Measurements from ENCODE around the gene WDR70.
"Not testable (repeated sequence)": the region's sequence is repeated elsewhere in the genome, so short reads cannot be mapped to it uniquely, and the experiment has no call there.

Gene WDR70

DNA sequence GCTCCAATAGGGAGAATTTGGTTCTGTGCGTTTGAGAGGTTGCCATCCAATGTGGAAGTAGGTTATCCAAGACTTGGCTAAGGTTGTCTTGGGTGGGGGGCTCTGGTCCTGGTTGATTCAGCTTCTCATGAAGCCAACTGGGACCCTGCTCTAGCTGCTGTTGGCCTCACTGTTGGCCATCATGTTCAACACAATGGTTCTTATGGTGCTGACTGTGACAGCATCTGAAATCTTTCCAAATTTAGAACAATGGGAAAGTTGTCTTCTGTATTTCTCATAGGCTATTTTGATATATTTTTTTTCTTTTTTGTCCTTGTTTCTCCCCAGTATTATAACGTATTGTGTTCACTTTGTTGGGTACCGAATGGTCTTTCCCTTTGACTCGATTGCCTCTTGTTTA, 388.8 kb downstream of the WDR70 start:
- DNase-seq (ENCODE audit: low spot score) = no peak

DNA sequence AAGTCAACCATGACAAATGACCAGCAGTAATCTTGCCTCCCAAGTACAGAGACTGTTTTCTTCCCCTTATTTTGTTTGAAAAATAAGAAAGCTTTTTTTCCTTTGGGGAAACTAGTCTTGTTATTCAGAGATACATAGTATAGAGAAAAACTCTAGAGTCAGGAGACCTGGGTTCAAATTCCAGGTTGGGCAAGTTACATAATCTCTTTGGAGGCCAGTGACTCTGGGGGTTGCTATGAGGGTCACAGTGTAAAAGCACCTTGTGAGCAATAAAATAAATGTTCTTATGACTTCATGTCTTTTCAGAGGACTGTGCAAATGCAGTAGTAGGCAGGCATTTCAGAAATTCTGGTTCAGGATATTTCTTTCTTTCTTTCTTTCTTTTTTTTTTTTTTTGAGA, 389.3 kb downstream of the WDR70 start:
- DNase-seq (ENCODE audit: low spot score) = no peak

DNA sequence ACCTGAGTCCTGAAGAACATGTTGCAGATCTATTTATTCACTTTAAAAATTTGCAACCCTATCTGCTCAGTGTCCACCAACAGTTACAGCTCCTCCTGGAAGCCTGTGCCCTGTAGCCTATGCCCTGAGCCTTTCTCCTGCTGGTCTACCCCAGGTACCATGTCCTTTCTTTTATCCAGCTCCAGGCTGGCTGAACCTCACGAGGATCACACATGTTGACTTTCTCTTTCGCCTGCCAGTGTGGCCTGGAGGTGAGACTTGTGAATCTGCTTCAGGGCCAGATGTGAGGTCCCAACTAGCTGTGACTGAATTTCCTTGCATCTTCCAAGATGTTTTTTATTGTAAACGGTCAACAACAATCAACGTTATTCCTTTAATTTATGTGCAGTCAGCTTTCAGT, 390.0 kb downstream of the WDR70 start:
- DNase-seq (ENCODE audit: low spot score) = no peak

DNA sequence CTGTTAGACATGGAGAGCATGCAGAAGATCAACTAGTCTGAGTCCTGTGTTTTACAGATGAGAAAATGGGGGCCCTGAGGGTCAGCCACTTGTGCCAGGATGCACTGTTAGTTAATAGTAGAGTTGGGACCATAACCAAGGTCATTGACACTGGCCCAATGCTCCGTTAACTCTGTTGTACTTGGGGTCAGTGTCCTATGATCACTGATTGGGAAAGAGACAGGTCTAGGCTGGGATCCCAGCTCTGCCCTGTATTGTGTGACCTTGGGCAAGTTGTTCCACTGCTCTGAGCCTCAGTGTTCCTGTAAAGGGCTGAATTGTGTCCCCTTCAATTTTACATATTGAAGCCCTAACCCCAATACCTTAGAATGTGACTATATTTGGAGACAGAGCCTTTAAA, 390.7 kb downstream of the WDR70 start:
- no peak for DNase-seq (ENCODE audit: low spot score)

DNA sequence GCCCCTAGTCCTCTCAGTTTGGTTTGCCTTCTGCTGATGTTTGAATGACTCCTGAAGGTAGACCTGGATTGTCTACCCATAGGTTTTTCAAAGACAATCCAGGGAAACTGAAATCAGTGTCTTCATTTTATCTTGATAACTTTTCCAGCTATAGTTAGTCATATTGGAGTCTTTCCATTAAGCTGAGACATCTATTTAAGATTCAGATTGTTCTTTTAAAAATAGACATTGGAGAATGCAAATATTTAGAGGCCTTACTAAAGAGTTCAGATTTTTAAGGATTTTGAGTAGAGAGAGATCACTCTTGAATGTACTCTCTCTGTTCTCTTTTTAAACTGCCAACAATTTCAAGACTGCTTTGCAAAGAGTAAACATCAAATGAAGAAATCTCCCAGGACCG, 391.7 kb downstream of the WDR70 start:
- no peak for DNase-seq (ENCODE audit: low spot score)

DNA sequence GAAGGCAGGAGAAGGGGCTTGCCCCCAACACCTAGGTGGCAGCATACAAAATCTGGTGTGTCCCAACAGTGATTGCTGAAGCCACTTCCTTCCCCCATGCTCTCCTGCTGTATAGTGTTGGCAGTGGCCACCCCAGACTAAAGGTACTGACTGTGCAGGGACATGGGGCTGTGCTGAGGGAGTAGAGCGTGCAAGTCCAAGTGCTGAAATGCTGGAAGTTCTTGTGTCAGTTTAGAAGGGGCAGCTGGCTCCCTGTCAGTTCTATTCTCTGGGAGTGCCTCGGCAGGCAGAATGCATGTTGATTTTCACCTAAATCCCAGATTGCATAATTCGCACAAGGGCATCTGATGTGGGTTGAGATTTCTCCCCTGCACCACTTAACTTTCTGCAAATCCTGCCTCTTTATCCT, 392.1 kb downstream of the WDR70 start:
- DNase-seq (ENCODE audit: low spot score) = no peak

DNA sequence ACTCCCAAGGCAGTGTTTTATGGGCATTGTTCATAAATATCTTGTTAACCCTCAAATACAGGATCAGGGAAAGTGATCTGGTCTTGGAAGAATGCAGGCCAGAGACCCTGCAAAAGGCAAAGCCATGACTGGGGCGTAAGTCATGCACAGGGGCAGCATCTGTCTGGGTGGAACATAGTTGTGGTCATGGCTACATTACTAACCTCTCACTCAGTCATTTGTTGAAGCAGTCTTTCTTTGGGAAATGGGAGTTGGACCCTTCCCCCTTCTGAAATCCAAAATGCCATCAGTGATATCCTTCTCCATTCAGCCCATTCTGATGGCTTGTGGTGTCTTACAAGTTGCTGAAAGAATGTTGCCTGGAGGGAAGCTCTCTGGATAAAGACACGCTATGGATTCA, 392.6 kb downstream of the WDR70 start:
- no peak for DNase-seq (ENCODE audit: low spot score)

DNA sequence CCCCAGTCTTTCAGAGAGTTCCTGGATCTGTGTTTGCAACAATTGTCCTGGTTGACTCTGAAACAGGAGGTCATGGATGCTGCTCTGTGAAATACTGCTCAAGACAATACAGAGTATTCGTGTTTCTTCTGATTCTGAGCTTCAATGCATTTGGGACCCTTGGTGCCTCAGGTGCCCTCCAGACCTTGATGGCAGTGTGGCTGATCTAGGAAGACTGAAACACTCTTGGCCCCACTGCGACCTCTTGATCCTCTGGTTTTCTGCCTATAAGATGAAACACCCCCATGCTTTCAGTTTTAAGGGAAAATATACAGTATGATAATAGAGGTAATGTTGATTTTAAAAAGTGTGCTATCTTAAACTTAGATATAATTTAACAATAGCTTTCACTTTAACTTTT, 393.1 kb downstream of the WDR70 start:
- no peak for DNase-seq (ENCODE audit: low spot score)

DNA sequence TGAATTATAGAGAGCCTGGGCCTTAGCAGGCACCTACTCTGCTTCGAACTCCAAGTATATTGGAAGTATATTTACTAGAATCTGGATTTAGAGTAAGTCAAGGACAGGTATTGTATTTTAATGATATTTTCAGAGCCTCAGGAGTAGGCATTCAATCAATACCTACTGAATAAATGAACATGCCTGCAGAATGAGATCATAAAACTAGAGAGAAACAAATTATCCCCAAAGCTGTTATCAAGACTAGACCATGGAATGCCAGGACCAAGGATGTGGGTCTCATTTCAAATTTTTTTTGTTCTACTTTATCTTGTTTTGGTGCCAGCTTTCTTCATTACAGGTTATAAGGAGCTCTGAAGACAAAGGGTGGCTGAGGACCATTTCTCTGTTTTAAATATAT, 394.7 kb downstream of the WDR70 start:
- DNase-seq (ENCODE audit: low spot score) = no peak

DNA sequence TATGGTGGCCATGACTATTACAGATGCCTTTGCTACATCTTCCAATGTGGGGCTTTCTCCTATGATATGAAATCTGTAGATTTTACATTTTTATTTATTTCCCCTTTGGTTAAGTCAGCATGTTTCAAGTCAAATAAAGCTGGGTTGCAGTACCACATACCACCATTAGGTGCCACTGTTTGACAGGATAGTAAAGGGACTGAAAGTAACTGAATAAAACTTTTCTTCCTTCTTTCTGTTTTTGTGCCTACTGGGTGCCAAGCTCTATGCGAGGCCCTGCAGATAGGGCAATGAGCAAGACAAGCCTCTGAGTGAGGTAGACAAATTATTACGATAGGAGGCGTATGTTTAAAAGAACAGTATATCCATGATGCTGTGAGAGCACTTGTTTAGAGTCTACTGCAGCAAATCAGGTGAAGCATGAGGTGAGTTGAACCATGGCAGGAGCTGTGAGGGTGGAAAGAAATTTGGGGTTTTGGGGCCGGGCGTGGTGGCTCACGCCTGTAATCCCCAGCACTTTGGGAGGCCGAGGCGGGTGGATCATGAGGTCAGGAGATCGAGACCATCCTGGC, 395.9 kb downstream of the WDR70 start:
- peak; percentile 9 for DNase-seq (ENCODE audit: low spot score)

DNA sequence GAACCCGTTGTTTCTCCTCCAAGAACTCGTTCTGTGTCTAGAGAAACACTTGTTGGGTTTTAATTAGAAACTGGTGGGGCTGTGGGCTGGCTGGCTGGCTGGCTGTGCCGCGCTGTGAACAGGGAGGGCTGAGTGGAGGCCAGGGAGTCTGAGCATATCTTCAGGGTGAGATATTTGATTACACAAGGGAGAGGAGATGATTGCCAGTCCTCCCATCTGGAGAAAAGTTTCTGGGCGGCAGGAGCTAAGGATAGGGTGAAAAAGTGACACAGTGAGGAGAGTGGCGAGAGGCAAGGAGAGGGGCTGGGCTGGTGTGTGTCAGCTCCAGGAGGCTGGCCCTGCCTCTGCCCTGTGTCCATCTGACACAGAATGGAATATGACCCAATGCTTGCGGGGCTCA, 397.7 kb downstream of the WDR70 start:
- DNase-seq (ENCODE audit: low spot score) = no peak

DNA sequence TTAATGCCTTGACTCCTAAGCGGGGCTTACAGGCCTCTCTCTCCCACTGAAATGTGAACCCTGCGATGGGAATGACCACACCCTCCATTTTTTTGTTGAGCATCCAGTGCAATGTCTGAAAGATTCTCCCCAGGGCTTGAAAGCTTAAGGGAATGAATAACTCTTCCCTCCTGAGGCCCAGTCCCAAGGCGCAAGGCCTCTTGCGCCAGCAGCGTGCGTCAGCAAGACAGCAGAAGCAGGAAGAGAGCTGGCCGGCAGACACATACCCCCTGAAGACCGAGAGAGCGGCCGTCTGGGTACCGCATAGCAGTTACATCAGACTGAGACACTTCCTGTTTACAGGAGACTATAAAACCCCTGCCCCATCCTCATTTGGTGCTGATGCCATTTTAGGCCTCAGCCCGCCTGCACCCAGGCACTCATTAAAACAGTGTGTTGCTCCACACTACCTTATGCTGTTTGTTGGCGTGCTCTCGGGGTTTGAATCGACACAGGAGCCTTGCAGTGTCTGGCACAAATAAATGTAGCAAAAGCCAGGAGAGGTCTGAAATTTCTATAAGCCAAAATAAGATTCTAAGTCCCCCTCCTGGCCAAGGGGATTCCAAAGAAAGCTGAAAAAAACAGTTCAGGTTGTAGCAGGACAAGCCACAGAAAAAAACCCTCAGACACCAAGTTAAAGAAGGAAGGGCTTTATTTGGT, 398.5 kb downstream of the WDR70 start:
- DNase-seq (ENCODE audit: low spot score) = no peak

DNA sequence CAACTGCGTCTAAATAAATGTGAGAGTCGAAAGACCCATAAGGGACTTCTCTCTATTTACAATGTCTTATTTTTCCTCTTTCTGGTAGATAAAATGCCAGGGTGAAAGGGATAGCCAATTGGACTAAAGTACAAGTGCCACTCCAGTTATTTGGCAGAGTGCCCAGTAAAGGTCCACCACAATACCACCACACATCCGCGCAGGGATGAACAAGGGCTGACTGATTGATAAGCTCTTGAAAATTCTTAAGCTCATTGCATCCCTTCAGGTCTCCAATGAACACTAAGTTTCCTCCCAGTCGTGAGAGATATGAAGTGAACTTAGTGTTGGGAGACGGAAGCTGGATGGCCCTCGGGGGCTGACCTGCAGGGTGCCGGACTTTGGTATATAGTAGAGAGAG, 402.3 kb downstream of the WDR70 start:
- not testable (repeated sequence) for DNase-seq (ENCODE audit: low spot score)

DNA sequence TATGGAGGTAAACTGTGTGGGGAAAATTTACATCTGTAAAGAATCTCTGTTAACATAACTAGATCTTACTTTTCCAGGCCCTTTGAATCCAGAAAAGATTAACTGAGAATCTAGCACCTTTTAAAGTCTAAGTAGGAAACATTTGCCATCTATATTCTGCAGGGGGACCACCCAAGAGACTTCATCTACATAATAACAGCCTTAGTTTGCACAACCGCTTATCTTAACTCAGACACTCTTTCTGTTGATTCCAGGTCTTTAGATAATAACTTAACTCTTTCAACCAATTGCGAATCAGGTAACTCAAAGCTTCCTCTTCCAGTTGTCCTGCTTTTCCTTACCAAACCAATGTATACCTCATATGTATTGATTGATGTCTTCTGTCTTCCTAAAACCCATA, 407.3 kb downstream of the WDR70 start:
- no peak for DNase-seq (ENCODE audit: low spot score)

DNA sequence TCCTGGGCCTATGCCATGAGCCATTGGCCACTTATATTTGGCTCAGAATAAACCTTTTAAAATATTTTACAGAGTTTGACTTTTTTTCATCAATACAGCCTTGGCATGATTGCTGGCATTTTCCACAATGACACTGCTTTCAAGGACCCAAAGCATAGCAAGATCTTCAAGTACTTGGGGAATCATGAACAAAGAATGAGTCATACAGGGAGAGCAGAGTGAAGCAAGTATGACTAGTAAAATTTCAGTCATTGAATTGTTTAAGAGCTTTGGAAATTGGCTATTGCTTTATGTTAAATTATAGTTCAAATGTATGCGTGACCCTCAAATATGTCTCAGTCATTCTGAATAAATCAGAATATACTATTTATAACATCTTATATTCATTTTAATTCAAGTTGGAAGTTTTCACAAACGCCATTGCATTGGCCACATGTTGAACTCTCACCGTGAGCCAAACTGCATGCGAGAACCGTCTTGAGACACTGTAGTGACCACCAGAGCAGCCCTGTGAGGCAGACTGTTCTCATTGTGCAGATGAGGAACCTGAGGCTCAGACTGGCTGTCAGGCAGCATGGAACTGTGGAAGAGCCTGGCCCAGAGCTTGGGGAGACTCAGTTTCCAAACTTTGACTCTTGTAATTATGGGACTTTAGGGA, 407.9 kb downstream of the WDR70 start:
- no peak for DNase-seq (ENCODE audit: low spot score)

DNA sequence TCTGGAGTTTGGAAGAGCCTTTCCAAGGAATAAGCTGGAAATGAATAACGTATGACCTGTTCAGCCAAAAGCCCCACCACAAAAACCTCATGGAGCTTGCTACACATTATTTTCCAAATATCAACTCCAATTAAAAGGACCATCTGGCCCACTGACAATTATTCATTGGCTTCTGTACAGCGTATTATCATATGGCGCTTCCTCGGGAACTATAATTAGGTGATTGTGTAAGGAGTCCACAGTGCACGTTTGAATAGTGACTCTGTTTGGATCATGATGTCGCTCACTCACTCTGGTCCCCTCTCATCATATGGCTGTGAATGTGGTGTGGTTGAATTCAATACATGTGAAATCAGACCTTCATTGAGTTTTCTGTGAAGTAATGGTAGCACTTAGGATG, 408.6 kb downstream of the WDR70 start:
- no peak for DNase-seq (ENCODE audit: low spot score)

DNA sequence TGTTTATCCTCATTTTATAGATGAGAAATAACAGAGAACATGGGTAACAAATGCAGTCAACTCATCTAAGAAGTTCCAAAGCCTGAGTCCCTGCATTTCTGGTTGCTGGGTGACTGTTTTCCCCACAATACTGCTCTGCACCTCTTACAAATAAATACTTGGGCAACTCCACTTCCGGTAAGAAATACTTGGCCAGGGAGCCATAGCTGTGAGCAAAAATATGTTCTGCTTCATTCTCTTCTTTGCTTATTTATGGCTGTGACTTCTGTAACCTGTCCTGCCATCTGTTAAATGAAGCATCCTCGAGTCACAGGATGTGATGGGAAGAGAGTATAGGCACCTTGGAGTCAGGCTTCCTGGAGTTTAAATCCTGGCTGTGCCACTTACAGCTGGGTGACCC, 410.9 kb downstream of the WDR70 start:
- no peak for DNase-seq (ENCODE audit: low spot score)

DNA sequence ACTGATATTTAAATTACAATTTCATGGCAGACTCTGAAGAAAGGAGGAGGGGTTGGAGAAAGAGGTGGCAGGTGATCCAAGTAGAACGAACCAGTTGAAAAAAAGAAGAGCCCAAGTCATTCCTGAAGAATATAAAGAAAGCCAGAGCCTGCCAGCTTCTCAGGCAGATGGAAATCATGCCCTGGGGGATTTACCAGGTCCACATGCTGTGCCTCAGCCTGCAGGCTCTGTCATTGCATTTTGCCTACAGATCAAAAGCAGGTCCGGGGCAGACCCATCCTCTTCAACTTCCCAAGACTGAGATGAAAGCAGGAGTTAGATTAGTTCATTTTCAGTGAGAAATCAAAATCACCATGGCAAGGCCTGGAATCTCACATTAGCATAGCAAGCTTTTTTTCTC, 412.2 kb downstream of the WDR70 start:
- no peak for DNase-seq (ENCODE audit: low spot score)

DNA sequence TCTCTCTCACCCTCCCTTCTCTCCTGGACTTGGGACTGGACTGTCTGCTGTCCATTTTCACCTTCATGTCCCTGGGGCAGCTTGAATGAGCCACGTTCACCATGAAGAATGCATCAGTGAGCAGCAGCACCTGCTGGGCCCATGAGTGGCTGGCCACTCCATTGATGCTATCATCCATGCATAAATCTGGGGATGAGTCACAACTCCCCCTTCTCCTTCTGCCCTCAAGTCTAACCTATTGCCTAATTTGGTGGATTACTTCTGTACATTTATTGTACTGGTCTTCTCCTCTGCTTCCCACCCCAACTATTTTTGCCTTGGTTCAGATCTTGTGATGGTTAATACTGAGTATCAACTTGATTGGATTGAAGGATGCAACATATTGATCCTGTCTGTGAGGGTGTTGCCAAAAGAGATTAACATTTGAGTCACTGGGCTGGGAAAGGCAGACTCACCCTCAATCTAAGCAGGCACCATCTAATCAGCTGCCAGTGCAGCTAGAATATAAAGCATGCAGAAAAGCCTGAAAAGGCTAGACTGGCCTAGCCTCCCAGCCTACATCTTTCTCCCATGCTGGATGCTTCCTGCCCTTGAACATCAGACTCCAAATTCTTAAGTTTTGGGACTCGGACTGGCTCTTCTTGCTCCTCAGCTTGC, 414.0 kb downstream of the WDR70 start:
- no peak for DNase-seq (ENCODE audit: low spot score)

DNA sequence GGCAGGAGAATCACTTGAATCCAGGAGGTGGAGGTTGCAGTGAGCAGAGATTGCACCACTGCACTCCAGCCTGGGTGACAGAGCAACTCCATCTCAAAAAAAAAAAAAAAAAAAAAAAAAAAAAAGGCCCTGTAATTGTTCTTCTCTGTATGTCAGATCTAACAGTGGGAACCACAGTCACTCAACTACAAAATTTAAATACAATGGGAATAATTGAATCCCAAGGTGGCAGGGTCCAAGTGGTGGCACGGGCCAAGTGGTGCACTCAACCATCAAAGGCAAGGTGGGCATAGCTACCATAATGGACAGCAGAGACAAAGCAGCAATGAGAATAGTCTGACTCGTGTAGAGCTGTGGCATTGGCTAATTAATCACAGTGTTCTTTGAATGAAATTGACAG, 416.2 kb downstream of the WDR70 start:
- not testable (repeated sequence) for DNase-seq (ENCODE audit: low spot score)

DNA sequence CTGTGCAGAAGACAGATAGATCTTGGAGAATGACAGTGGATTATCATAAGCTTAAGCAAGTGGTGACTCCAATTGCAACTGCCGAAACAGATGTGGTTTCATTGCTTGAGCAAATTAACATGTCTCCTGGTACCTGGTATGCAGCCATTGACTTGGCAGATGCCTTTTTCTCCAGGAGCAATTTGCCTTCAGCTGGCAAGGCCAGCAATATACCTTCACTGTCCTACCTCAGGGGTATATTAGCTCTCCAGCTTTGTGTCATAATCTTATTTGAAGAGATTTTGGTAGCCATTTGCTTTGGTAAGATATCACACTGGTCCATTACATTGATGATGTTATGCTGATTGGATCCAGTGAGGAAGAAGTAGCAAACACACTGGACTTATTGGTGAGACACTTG, 417.3 kb downstream of the WDR70 start:
- not testable (repeated sequence) for DNase-seq (ENCODE audit: low spot score)

DNA sequence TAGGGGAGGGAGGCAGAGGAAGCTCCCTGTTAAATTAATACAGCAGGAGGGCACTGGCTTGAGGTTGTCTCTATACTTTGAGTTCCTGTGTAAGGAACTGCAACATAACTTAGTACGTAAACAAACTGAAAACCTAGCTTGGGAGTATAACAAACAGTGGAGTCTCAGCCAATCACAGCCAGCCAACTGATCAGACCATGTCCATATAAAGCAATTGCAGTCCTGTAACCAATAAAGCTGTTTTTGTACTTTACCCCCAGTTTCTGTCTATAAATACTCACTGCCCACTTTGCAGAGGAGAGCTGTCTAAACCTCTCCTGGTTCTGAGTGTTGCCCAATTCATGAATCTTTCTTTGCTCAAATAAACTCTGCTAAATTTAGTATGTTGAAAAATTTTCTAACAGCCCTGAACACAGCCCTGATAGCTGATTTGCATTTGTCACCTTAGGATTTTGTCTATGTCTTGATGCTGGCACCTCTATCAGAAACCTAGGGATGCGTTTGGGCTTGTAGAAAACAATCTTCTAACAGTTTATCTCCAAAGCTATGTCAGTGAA, 420.8 kb downstream of the WDR70 start:
- no peak for DNase-seq (ENCODE audit: low spot score)

DNA sequence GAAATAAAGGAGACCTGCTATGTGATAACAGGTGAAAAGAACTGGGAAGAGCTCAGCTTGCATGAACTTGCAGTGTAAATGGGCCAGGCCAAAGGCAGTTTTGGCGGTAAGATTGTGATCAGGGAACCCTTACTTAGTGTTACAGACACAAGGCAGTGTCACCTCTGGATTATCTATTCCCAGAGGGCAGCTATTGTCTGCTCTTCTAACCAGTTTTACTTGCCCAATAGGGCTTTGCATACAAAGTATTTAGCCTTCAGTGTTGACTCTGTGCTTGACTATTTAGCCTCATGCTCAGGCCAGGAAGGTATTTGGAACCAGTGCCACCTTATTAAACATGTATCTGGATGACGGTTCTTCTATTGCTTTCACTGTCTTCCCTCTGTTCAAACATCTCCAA, 422.4 kb downstream of the WDR70 start:
- DNase-seq (ENCODE audit: low spot score) = no peak
